Endothelial cell of umbilical vein (primary cell): ENCODE measurements around the gene ATP9B.

Experiments used
- CTCF ChIP-seq, 2 donors: IDR thresholded peaks; 1 replicate in 1 of 2; 2 replicates in 1 of 2; pipeline ENCODE4 v1.5.1; 2011; ENCODE audit warnings: low read length in 2 of 2, mild to moderate bottlenecking in 2 of 2, moderate library complexity in 2 of 2, control low read depth in 1 of 2, inconsistent platforms in 1 of 2, low read depth in 1 of 2; ENCODE audit not compliant: insufficient read depth in 1 of 2; ENCODE audit errors: extremely low read depth in 1 of 2
- EZH2 ChIP-seq: IDR thresholded peaks from 2 replicates; pipeline ENCODE4 v1.6.1; 2012; ENCODE audit warnings: borderline replicate concordance, low read depth, mild to moderate bottlenecking, moderate library complexity, low read length, inconsistent platforms; ENCODE audit not compliant: severe bottlenecking
- FOS ChIP-seq: IDR thresholded peaks from 2 replicates; pipeline ENCODE4 v1.6.1; 2011; ENCODE audit warnings: mild to moderate bottlenecking, low read length, moderate library complexity, borderline replicate concordance; ENCODE audit not compliant: insufficient read depth
- GATA2 ChIP-seq: IDR thresholded peaks from 2 replicates; pipeline ENCODE4 v1.7.0; 2011; ENCODE audit warnings: low read depth, mild to moderate bottlenecking, moderate library complexity, mixed read lengths, low read length; ENCODE audit not compliant: insufficient read length, insufficient read depth
- JUN ChIP-seq: IDR thresholded peaks from 2 replicates; pipeline ENCODE4 v1.6.1; 2011; ENCODE audit warnings: borderline replicate concordance, low read depth; ENCODE audit not compliant: insufficient read length, insufficient read depth
- MAX ChIP-seq: IDR thresholded peaks from 2 replicates; pipeline ENCODE4 v1.6.1; 2011; ENCODE audit not compliant: insufficient read depth, insufficient read length
- MYC ChIP-seq: IDR thresholded peaks from one replicate; pipeline ENCODE4 v1.6.1; 2011; ENCODE audit warnings: mild to moderate bottlenecking, low read depth, low read length
- POLR2A ChIP-seq: IDR thresholded peaks from 2 replicates; pipeline ENCODE4 v1.6.1; 2012; ENCODE audit warnings: low read depth, mild to moderate bottlenecking, control low read depth, low read length
- POLR2AphosphoS5 ChIP-seq: IDR thresholded peaks from 2 replicates; pipeline ENCODE4 v1.6.1; 2012; ENCODE audit warnings: low read depth, mild to moderate bottlenecking, control low read depth, low read length, moderate library complexity; ENCODE audit not compliant: insufficient read depth

- TF ChIP-seq CTCF (IDR thresholded peaks at IDR 0.05; ENCODE audit: extremely low read depth in 1 of 2, insufficient read depth in 1 of 2, low read depth in 1 of 2, low read length in 2 of 2) (no peak), POLR2A (no peak), EZH2 (no peak), POLR2AphosphoS5 (no peak), MYC (no peak), MAX (no peak), GATA2 (no peak), JUN (no peak), FOS (no peak)
Measured at GRCh38 chr18:79204889-79205807, 136.0 kb downstream of the ATP9B start.
